ENCODE results near the gene RXRG.

GRCh38 chr1:165468253-165468652 lies 23.3 kb upstream of the RXRG start:
- TF ChIP-seq CTCF (IDR thresholded peaks at IDR 0.05; ENCODE audit: poor library complexity) (no peak), EZH2 (IDR thresholded peaks at IDR 0.05; ENCODE audit: borderline replicate concordance) (no peak)

Data from hepatocyte (in vitro differentiated cells).